ENCODE results near the gene OAS2.
"Not testable (repeated sequence)": the region's sequence is repeated elsewhere in the genome, so short reads cannot be mapped to it uniquely, and the experiment has no call there.

The OAS2 gene

GRCh38 chr12:112987561-112987960 is 9.2 kb downstream of the OAS2 start:
- no peak for DNase-seq

- DNase-seq: peak; percentile 19
These were observed 9.9 kb downstream of the OAS2 start for GRCh38 chr12:112988224-112988623.

GRCh38 chr12:112988823-112989385 is 10.6 kb downstream of the OAS2 start:
- not testable (repeated sequence) for DNase-seq

GRCh38 chr12:112989806-112990205 is 11.5 kb downstream of the OAS2 start:
- no peak for DNase-seq

- DNase-seq: peak; percentile 66
These were observed 14.5 kb downstream of the OAS2 start for GRCh38 chr12:112992541-112993398.

GRCh38 chr12:112995008-112995407 is 16.7 kb downstream of the OAS2 start:
- DNase-seq: no peak

GRCh38 chr12:112996501-112996900 is 18.2 kb downstream of the OAS2 start:
- DNase-seq: no peak

- DNase-seq: no peak
These were observed 19.2 kb downstream of the OAS2 start for GRCh38 chr12:112997506-112997905.

GRCh38 chr12:112998987-112999767 is 20.9 kb downstream of the OAS2 start:
- no peak for DNase-seq

- DNase-seq: no peak
These were observed 22.1 kb downstream of the OAS2 start for GRCh38 chr12:113000433-113000832.

GRCh38 chr12:113002155-113002554 is 23.8 kb downstream of the OAS2 start:
- DNase-seq: no peak

GRCh38 chr12:113002676-113003075 is 24.4 kb downstream of the OAS2 start:
- no peak for DNase-seq

GRCh38 chr12:113003636-113004035 is 25.3 kb downstream of the OAS2 start:
- no peak for DNase-seq

GRCh38 chr12:113005762-113006161 is 27.4 kb downstream of the OAS2 start:
- no peak for DNase-seq

- DNase-seq: no peak
These were observed 27.9 kb downstream of the OAS2 start for GRCh38 chr12:113006206-113006605.

- DNase-seq: no peak
These were observed 28.3 kb downstream of the OAS2 start for GRCh38 chr12:113006641-113007040.

- DNase-seq: no peak
These were observed 28.8 kb downstream of the OAS2 start for GRCh38 chr12:113007166-113007565.

- no peak for DNase-seq
These were observed 32.4 kb downstream of the OAS2 start for GRCh38 chr12:113010701-113011100.

GRCh38 chr12:113014565-113014964 is 36.2 kb downstream of the OAS2 start:
- no peak for DNase-seq

GRCh38 chr12:113016796-113017195 is 38.5 kb downstream of the OAS2 start:
- no peak for DNase-seq

GRCh38 chr12:113019025-113019424 is 40.7 kb downstream of the OAS2 start:
- DNase-seq: no peak

- no peak for DNase-seq
These were observed 43.2 kb downstream of the OAS2 start for GRCh38 chr12:113021500-113021899.

GRCh38 chr12:113022563-113023297 is 44.4 kb downstream of the OAS2 start:
- no peak for DNase-seq
